NCI-H2171 (cell line): ENCODE data around the gene MDN1.
"Not testable (repeated sequence)": the region's sequence is repeated elsewhere in the genome, so short reads cannot be mapped to it uniquely, and the experiment has no call there.

Experiments used
- DNase-seq: peaks from one replicate; lab custom pipeline; 2025; lab: John Stamatoyannopoulos, UW

The MDN1 gene

GRCh38 chr6:89763550-89763949, 56.0 kb downstream of the MDN1 start:
- DNase-seq: no peak

GRCh38 chr6:89758830-89759229, 60.8 kb downstream of the MDN1 start:
- DNase-seq: no peak

- DNase-seq: no peak
Observed at GRCh38 chr6:89750338-89750737, 69.3 kb downstream of the MDN1 start.

GRCh38 chr6:89749918-89750317, 69.7 kb downstream of the MDN1 start:
- no peak for DNase-seq

- no peak for DNase-seq
Observed at GRCh38 chr6:89745716-89746115, 73.9 kb downstream of the MDN1 start.

DNA sequence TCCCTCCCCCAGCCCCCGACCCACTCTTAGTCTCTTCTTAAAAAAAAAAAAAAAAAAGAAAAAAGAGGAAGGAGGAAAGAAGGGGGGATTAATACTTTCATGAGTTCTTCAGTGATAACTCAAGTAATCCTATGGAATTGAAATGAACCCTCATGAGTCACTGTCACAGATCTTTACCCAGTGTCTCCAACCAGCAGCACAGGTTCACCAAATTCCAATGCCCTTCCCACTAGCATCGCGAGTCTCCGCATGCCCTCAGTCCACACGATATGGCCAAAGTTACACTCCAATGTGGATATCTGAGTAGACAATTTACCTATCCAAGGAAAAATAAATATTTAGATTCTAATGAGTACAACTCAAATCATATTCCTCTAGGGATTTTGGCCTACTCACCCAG, 74.5 kb downstream of the MDN1 start:
- no peak for DNase-seq

GRCh38 chr6:89736893-89737292, 82.7 kb downstream of the MDN1 start:
- no peak for DNase-seq

DNA sequence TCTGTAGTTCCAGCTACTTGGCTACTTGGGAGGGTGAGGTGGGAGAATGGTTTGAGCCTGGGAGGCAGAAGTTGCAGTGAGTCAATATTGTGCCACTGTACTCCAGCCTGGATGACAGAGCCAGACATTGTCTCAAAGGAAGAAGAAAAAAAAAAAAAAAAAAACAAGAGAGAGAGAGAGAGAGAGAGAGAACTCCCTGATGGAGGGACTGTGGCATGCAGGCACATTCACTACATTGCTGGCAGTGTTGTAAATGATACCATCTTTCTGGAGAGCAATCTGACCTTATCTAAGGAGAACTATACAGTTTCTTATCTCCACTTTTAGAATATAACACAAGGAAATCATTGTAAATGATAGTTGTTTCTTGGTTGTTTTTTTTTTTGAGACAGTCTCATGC, 85.1 kb downstream of the MDN1 start:
- DNase-seq: no peak

DNA sequence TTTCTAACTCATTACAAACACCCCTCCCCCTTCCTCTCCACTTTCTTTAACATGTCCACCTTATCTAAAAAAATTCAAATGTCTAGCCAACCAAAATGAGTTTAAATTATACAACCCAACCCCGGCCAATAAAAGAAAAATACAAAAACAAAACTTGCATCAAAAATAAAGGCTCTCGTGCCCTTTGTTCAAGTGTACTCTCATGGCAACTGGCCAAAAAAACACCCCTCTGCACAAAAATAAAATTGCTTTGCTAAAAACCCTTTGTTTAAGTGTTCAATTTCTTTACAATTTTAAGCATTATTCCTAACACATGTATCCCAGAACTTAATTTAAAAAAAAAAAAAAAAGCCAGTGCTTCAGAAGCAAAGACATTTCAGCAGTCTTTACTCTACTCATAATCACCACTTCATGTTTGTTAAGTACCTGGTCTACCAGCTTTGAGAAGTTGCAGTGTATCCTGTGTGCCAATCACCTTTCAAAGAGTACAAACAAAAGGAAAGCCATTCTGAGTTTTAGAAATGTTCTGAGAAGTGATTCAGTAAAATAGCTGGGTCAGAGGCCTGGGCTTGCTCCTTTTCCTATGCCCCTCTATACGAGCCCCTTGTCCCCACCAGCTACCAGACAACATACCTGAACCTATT, 87.5 kb downstream of the MDN1 start:
- no peak for DNase-seq

DNA sequence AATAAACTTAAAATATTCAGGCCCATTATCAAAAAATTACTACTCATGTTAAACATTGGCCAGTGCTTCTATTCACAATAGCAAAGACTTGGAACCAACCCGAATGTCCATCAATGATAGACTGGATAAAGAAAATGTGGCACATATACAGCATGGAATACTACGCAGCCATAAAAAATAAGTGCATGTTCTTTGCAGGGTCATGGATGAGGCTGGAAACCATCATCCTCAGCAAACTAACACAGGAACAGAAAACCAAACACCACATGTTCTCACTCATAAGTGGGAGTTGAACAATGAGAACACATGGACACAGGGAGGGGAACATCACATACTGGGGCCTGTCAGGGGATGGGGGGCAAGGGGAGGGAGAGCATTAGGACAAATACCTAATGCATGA, 88.3 kb downstream of the MDN1 start:
- DNase-seq: not testable (repeated sequence)

GRCh38 chr6:89729818-89730217, 89.8 kb downstream of the MDN1 start:
- no peak for DNase-seq

- no peak for DNase-seq
Observed at GRCh38 chr6:89727501-89727900, 92.1 kb downstream of the MDN1 start.

- no peak for DNase-seq
Observed at GRCh38 chr6:89724981-89725380, 94.6 kb downstream of the MDN1 start.

DNA sequence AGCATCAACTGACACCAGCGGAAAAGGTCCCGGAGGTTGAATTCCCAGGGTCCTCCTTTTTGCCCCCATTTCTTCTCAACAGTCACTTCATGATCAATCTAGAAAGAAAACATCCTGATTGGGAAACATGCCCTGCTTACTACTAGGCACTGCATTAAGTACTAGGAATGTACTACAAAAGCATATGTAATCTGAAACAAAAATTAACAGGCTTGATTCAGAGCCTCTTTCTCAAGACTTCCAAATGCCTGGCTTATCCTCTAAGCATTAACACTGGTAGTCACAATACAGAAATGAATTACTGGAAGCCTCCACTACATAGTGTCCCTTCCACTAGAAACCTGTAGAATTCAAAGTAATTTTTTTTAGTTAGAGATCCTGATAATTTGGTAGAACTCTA, 96.5 kb downstream of the MDN1 start:
- DNase-seq: no peak

DNA sequence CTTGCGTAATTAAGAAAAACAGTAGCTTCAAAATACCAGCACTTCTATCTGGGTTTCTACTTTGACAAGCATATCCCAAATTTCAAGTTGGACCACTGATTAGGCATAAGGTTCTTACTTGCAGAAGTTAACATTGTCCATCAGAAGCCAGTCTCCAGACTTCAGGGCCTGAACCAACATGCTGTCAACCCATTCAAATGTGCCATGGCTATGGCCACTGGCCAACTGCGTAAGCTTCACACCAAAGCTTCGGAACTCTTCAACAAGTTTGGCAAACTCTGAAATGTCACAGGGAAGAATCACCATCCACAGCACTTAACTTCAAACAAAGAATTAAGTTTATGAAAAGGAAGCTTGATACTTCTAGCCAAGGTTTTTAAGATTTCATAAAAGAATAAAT, 103.1 kb downstream of the MDN1 start:
- DNase-seq: no peak

DNA sequence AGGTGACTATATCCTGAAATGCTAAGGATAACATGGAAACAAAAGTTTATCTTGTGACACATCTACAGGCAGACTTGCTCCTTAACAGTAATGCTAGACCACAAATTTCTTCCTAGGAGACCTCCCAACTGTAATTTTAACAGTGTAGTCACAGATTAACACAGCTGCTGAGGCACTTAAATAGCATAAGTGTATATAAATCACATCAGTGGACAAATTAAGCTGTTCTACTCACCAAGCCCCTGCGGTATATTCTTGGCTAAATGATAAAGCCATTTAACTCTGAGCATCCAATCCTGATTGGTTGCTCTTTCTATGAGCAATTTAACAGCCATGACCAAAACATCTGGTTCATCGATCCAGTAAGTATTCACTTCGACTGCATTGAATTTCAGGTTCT, 107.8 kb downstream of the MDN1 start:
- DNase-seq: no peak

DNA sequence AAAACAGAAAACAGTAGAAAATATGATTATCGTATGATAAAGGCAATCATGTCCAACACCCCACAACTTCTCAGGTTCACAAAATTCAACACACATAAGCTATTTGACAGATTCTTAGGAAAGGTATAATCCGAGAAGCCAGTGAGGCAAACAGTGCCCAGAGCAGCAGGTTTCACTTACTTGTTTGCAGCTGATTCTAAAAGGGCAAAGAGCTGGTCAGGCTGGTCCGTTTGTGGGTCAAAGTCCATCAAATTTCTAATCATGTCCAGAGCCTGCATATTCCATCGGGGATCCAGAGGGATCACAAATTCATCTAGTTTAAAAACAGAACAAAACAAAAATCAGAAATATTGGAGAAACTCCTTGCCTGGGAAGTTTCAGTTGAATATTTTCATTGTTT, 111.3 kb downstream of the MDN1 start:
- no peak for DNase-seq

GRCh38 chr6:89707766-89708165, 111.8 kb downstream of the MDN1 start:
- no peak for DNase-seq

DNA sequence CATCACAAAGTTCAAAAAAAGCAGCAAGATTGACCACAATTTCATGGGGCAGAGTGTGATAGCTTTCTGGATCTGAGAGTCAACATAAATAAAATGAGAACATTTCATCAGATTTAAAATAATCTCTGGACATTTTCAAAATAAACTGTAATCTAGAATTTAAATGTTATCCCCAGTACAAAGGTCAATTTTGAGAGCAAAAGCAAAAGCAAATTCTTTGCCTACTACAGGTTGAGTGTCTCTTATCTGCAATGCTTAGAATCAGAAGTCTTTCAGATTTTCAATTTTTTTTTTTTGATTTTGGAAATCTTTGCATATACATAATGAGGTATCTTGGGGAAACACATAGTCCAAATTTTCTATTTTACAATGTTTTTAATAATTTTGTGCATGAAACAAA, 113.5 kb downstream of the MDN1 start:
- no peak for DNase-seq

- no peak for DNase-seq
Observed at GRCh38 chr6:89703292-89703691, 116.3 kb downstream of the MDN1 start.

DNA sequence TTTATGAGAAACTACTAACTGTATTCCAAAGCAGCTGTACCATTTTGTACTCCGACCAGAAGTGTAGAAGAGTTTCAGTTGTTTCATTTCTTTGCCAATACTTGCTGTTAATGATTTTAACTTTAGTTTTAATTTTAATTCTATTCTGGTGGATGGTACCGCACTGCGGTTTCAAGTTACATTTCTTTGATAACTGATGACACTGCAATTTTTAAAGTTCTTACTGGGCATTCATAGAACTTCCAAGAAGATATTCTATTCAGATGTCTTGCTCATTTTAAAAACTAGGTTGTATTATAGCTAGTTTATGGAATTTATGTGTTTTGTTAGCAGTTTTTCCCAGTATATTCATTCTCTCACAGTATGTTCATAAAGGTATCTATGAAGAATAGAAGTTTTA, 117.2 kb downstream of the MDN1 start:
- no peak for DNase-seq

- no peak for DNase-seq
Observed at GRCh38 chr6:89695667-89696066, 123.9 kb downstream of the MDN1 start.

GRCh38 chr6:89694428-89694827, 125.2 kb downstream of the MDN1 start:
- DNase-seq: no peak

DNA sequence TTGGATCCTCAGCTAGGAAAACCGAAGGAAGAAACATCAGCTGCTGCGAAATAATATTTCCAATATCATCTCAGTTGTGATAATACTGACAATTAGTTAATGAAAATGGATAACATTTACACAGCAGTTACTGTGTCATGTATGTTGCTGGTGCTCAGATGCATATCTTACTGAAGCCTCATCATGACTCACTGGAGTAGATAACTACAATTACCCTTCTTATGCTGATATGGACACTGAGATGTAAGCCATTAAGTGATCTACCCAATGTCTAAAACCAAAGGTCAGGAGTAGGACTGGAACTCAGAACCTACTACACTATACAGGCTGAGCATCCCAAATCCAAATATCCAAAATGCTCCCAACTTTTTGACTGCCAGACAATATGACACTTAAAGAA, 126.4 kb downstream of the MDN1 start:
- no peak for DNase-seq

GRCh38 chr6:89692256-89692655, 127.3 kb downstream of the MDN1 start:
- DNase-seq: no peak
